KMS-11 (cell line): ENCODE measurements around the gene NINJ1.

Experiments
- H2AFZ ChIP-seq: fragments of 200-600 bp; sonication (generic); 2 replicates; pipeline ENCODE4 v1.6.1; 2016; ENCODE audit warnings: antibody characterized with exemption, mixed run types, low read depth
- H3K27ac ChIP-seq: fragments of 200-600 bp; sonication (generic); 2 replicates; pipeline ENCODE4 v1.6.1; 2016; ENCODE audit warnings: mild to moderate bottlenecking, mixed run types
- H3K27me3 ChIP-seq: fragments of 200-600 bp; sonication (generic); 2 replicates; pipeline ENCODE4 v1.6.1; 2017; ENCODE audit warnings: mild to moderate bottlenecking, low read depth, mixed run types, moderate library complexity; ENCODE audit not compliant: insufficient read depth
- H3K36me3 ChIP-seq: fragments of 200-600 bp; sonication (generic); 2 replicates; pipeline ENCODE4 v1.6.1; 2017; ENCODE audit warnings: mild to moderate bottlenecking, mixed run types; ENCODE audit not compliant: insufficient read depth
- H3K4me1 ChIP-seq: fragments of 200-600 bp; sonication (generic); 2 replicates; pipeline ENCODE4 v1.6.1; 2016; ENCODE audit warnings: mild to moderate bottlenecking, low read depth, mixed run types; ENCODE audit not compliant: poor library complexity, severe bottlenecking
- H3K4me2 ChIP-seq: fragments of 200-600 bp; sonication (generic); 2 replicates; pipeline ENCODE4 v1.7.0; 2016; ENCODE audit warnings: mild to moderate bottlenecking, mixed run types
- H3K4me3 ChIP-seq: fragments of 200-600 bp; sonication (generic); IDR thresholded peaks from 2 replicates; pipeline ENCODE4 v1.6.1; 2017; ENCODE audit warnings: low read depth, low read length, mixed read lengths; ENCODE audit not compliant: insufficient read depth
- H3K79me2 ChIP-seq: fragments of 200-600 bp; sonication (generic); 2 replicates; pipeline ENCODE4 v1.6.1; 2016; ENCODE audit warnings: low read depth, mixed run types; ENCODE audit not compliant: insufficient read depth
- H3K9ac ChIP-seq: fragments of 200-600 bp; sonication (generic); 2 replicates; pipeline ENCODE4 v1.6.1; 2016; ENCODE audit warnings: mild to moderate bottlenecking, mixed run types
- H4K20me1 ChIP-seq: fragments of 200-600 bp; sonication (generic); 2 replicates; pipeline ENCODE4 v1.6.1; 2016; ENCODE audit warnings: mild to moderate bottlenecking, mixed run types; ENCODE audit not compliant: insufficient read depth
- TF ChIP-seq, protein P1 (sequence below): fragments of 200-600 bp; sonication (generic); conservative IDR thresholded peaks from 2 replicates; pipeline ENCODE4 v1.6.1; 2017; ENCODE audit warnings: low read depth, mild to moderate bottlenecking, antibody characterized with exemption, low read length, moderate library complexity, mixed read lengths

Gene NINJ1

DNA sequence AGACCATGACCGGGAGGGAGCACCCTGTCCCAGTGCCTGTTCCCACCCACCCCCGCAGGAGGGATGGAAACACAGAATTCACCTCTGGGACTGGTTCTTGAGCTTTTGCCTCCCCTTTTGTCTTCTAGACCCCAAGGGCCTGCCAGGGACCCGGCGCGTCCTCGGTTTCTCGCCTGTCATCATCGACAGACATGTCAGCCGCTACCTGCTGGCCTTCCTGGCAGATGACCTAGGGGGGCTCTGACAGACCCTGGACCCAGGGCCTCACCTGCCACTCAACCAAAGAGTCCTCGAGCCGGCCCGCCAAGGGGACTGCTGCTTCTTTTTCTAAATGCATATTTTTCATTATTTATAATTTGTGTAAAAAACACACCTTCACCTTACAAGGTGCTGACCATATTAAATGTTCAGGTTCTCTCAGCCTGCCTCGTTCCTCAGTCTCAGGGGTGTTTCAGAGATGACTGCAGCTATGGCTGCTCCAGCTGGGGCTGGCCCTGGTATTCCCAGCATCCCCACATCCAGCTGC, 21.1 kb downstream of the NINJ1 start:
- Histone ChIP-seq H3K4me3 (no peak overlapping the region), H4K20me1 (no peaks in the 10 kb centered on the region), H3K79me2 (no peaks in the 10 kb centered on the region), H3K4me2 (peak overlapping the region; percentile 53; the same call in 1 of the 2 replicates), H3K36me3 (no peaks in the 10 kb centered on the region), H3K4me1 (peaks cover 36% of the 10 kb centered on the region), H3K27me3 (no peaks in the 10 kb centered on the region), H3K27ac (peak overlapping the region; percentile 19; the same call in 1 of the 2 replicates), H3K9ac (no peak overlapping the region; the same call in 1 of the 2 replicates), H2AFZ (no peak overlapping the region)
- TF ChIP-seq, protein P1, sequence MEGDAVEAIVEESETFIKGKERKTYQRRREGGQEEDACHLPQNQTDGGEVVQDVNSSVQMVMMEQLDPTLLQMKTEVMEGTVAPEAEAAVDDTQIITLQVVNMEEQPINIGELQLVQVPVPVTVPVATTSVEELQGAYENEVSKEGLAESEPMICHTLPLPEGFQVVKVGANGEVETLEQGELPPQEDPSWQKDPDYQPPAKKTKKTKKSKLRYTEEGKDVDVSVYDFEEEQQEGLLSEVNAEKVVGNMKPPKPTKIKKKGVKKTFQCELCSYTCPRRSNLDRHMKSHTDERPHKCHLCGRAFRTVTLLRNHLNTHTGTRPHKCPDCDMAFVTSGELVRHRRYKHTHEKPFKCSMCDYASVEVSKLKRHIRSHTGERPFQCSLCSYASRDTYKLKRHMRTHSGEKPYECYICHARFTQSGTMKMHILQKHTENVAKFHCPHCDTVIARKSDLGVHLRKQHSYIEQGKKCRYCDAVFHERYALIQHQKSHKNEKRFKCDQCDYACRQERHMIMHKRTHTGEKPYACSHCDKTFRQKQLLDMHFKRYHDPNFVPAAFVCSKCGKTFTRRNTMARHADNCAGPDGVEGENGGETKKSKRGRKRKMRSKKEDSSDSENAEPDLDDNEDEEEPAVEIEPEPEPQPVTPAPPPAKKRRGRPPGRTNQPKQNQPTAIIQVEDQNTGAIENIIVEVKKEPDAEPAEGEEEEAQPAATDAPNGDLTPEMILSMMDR = no peak

DNA sequence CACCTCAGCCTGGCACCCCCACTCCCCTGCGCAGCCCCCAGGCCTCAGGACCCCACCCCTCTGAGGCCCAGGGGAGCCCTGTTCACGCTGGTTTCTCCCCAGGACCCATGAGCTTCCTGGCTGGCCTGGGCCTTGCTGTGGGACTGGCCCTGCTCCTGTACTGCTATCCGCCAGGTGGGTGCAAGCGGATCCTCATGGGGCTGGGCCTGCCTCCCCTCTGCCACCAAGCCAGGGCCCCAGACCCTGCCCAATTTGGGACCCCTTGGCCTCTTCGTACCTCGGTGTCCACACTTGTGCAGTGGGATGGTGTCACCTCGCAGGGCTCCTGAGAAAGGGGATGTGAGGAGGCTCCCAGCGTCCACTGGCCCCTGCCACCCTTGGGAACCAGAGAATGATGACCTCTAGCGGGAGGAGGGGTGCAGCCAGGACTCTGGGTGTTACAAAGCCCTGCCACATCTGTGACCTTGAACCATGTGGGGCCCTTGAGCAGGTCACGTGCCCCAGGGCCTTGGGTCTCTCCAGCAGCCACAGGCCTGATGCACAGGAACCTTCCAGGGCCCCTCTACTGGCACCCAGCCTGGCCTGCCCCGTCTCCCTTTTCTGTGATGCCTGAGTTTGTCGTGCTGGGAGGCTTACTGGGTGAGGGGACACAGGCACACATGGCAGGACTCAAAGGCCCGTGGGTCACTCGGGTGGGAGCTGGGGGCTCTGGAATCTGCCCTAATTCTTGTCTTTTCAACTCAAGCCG, 21.8 kb downstream of the NINJ1 start:
- H3K27ac ChIP-seq = no peak overlapping the region; the same call in 1 of the 2 replicates
- H4K20me1 ChIP-seq = no peaks in the 10 kb centered on the region
- peaks cover 36% of the 10 kb centered on the region for H3K4me1 ChIP-seq

DNA sequence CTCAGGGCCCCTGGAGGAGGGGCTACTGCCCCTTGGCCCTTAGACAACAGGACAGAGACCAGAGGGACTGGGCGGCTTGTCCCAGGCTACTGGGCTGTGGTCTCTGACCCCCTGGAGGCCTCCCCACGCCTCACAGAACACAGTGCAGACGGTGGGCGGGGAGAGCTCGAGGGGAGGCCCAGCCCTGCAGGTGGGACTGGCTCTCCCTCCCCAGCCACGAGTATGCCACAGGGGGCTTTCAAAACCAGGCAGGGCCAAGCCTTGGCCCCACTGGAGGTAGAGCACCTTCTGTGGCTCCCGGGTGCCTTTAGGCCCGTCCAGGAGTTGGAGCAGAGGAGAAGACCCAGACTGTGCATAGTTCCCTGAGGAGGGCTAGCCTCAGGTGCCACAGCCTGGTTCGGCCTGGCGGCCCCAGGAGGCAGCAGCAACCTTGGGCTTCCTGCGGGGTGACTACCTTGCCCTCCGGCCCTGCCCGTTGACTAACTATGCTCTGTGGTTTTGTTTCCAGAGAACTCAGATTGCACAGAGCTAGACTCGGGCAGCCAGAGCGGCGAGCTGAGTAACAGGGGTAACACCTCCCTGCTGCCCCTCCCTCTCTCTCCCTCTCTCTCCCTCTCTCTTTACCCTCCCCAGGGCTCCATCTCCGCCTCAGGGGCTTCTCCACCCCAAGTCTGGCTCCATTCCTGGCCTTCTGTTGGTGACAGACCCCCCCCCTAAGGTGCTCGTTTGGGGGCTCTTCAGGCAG, 22.5 kb downstream of the NINJ1 start:
- Histone ChIP-seq H3K9ac (no peak overlapping the region), H2AFZ (no peak overlapping the region), H4K20me1 (no peaks in the 10 kb centered on the region), H3K4me3 (no peak overlapping the region), H3K27me3 (no peaks in the 10 kb centered on the region), H3K79me2 (no peaks in the 10 kb centered on the region), H3K36me3 (no peaks in the 10 kb centered on the region), H3K27ac (no peak overlapping the region), H3K4me1 (peaks cover 36% of the 10 kb centered on the region), H3K4me2 (no peak overlapping the region)
- TF ChIP-seq, protein P1 = no peak

More for the DNA sequence above, 21.8 kb downstream of the NINJ1 start:
- Histone ChIP-seq H3K36me3 (no peaks in the 10 kb centered on the region), H3K9ac (no peak overlapping the region), H3K79me2 (no peaks in the 10 kb centered on the region), H3K27me3 (no peaks in the 10 kb centered on the region), H3K4me3 (no peak overlapping the region), H2AFZ (no peak overlapping the region), H3K4me2 (no peak overlapping the region)
- TF ChIP-seq, protein P1 = no peak

DNA sequence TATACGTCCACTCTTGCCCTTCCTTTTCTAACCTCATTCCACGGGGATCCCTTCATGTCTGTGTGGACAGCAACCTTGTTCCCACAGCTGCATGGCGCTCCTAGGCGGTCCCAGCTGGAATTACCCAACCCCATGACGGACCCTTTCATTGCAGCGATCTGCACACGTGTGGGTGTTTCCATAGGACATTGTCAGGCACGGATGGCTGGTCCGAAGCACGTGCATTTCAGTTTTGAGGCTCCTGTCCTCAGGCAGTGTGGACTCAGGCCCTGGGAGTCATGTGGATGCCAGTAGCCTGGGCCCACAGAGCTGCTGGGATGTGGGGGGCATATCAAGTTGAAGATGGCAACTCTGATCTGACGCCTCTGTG, 23.1 kb downstream of the NINJ1 start:
- no peak overlapping the region for H3K9ac ChIP-seq

More for the DNA sequence above, 23.1 kb downstream of the NINJ1 start:
- Histone ChIP-seq H3K4me1 (peaks cover 36% of the 10 kb centered on the region), H3K27ac (no peak overlapping the region), H3K4me2 (no peak overlapping the region), H3K79me2 (no peaks in the 10 kb centered on the region), H3K4me3 (no peak overlapping the region), H4K20me1 (no peaks in the 10 kb centered on the region), H2AFZ (no peak overlapping the region), H3K36me3 (no peaks in the 10 kb centered on the region), H3K27me3 (no peaks in the 10 kb centered on the region)
- TF ChIP-seq, protein P1 = no peak
